Measurements from ENCODE around the gene PRKCB. TPM values are rescaled to one million over a fixed set of nuclear protein-coding genes. Genes with fewer than 3 reads are reported as not detected.

The PRKCB gene
- total RNA-seq, 6 donors from 2014 or later = 9.6 to 28.0 (median 13.9) TPM

- 82 to 85% methylated on average over 7 of the region's 7 CpGs for WGBS, 2 donors
These were observed 119.3 kb downstream of the PRKCB start for GRCh38 chr16:23955088-23955487.

GRCh38 chr16:23957287-23957686 is 121.5 kb downstream of the PRKCB start:
- H3K27me3 ChIP-seq = no peaks in the 10 kb centered on the region
- no peak overlapping the region for H3K4me3 ChIP-seq
- WGBS, 2 donors = 52 to 54% methylated on average over 2 of the region's 2 CpGs
- H3K36me3 ChIP-seq = no peaks in the 10 kb centered on the region
- H3K9me3 ChIP-seq = no peaks in the 10 kb centered on the region
- ATAC-seq (ENCODE audit: low FRiP score in 2 of 2) (no peak), DNase-seq (no peak)
- H3K27ac ChIP-seq = no peak overlapping the region
- H3K4me1 ChIP-seq = peaks cover 0 to 4% (median 0%) of the 10 kb centered on the region in 4 donors
- TF ChIP-seq POLR2A (IDR thresholded peaks at IDR 0.05) (no peak), EP300 (IDR thresholded peaks at IDR 0.05) (no peak), POLR2AphosphoS5 (IDR thresholded peaks at IDR 0.05) (no peak), CTCF (IDR thresholded peaks at IDR 0.05) (no peak)

More at GRCh38 chr16:23955088-23955487, 119.3 kb downstream of the PRKCB start:
- TF ChIP-seq POLR2AphosphoS5 (IDR thresholded peaks at IDR 0.05) (no peak), CTCF (IDR thresholded peaks at IDR 0.05) (no peak), EP300 (IDR thresholded peaks at IDR 0.05) (no peak), POLR2A (IDR thresholded peaks at IDR 0.05) (no peak)
- Histone ChIP-seq H3K36me3 (no peaks in the 10 kb centered on the region), H3K9me3 (no peaks in the 10 kb centered on the region), H3K27me3 (no peaks in the 10 kb centered on the region), H3K4me3 (no peak overlapping the region), H3K4me1 (peaks cover 0 to 18% (median 4%) of the 10 kb centered on the region in 4 donors), H3K27ac (no peak overlapping the region)
- ATAC-seq (ENCODE audit: low FRiP score in 2 of 2) = no peak
- no peak for DNase-seq

- WGBS, 2 donors = 50 to 55% methylated on average over 11 of the region's 11 CpGs
- H3K4me3 ChIP-seq = no peak overlapping the region
These were observed 123.4 kb downstream of the PRKCB start for GRCh38 chr16:23959072-23959751.

GRCh38 chr16:23959752-23960072 is 123.9 kb downstream of the PRKCB start:
- Histone ChIP-seq H3K27me3 (no peaks in the 10 kb centered on the region), H3K36me3 (no peaks in the 10 kb centered on the region), H3K4me3 (no peak overlapping the region), H3K27ac (no peak overlapping the region), H3K4me1 (peaks cover 0 to 3% (median 0%) of the 10 kb centered on the region in 4 donors), H3K9me3 (no peaks in the 10 kb centered on the region)
- DNase-seq = no peak
- TF ChIP-seq POLR2A (IDR thresholded peaks at IDR 0.05) (no peak), CTCF (IDR thresholded peaks at IDR 0.05) (no peak), EP300 (IDR thresholded peaks at IDR 0.05) (no peak), POLR2AphosphoS5 (IDR thresholded peaks at IDR 0.05) (no peak)
- 46 to 59% methylated on average over 4 of the region's 4 CpGs for WGBS, 2 donors
- peak in 1 of 2 donors; percentile 19 for ATAC-seq (ENCODE audit: low FRiP score in 2 of 2)

More at GRCh38 chr16:23959072-23959751, 123.4 kb downstream of the PRKCB start:
- no peaks in the 10 kb centered on the region for H3K27me3 ChIP-seq
- H3K4me1 ChIP-seq = peaks cover 0 to 3% (median 0%) of the 10 kb centered on the region in 4 donors
- ATAC-seq (ENCODE audit: low FRiP score in 2 of 2) = peak; percentile 47 to 75
- TF ChIP-seq CTCF (IDR thresholded peaks at IDR 0.05) (no peak), POLR2AphosphoS5 (IDR thresholded peaks at IDR 0.05) (no peak), POLR2A (IDR thresholded peaks at IDR 0.05) (no peak), EP300 (IDR thresholded peaks at IDR 0.05) (no peak)
- no peak overlapping the region for H3K27ac ChIP-seq
- no peaks in the 10 kb centered on the region for H3K9me3 ChIP-seq
- DNase-seq = no peak
- H3K36me3 ChIP-seq = no peaks in the 10 kb centered on the region

All from upper lobe of left lung (tissue), 6 donors.